ENCODE measurements around the gene CFAP74.

Gene CFAP74

DNA sequence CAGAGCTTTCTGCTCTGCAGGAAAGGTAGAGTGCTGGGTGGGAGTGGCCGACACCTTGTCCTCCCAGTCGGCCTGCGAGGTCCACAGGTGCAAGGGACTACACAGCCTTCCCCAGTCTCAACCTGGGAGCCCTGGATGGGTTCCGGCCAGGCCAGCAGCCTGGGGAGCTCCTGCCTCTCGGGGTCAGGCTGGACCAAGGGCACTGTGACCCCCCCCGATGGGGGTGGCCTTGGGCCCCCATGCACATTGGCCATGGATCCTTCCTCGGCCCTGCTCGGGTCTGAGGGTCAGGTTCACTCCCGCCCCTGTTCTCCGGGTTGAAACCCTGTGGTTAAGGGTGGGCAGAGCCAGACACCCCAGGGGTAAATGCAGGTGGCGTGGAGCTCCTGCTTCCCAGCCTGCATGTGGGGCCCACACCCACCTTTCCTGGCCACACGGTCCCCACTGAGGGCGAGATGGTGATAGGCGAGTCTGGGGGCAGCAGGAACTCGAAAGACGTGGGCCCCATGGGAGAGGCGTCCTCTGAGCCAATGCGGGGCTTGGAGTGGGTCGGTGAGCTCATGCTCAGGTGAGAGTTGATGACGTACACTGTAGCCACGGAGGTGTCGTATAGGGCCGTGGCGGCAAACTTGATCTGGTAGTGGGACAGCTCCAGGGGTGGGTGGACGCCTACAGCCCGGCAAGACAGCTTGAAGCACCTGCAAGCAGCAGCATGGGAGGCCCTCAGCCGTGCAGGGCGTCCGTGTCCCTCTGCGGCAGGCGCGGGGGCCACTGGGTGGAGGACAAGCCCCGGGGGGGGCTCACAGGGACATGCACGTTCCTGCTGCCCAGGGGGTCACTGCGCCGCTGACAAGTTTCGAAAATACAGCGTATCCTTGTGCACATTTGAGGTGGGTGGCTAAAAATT lies 73.7 kb downstream of the CFAP74 start:
- Histone ChIP-seq H3K9ac (no peak overlapping the region), H3K4me1 (no peaks in the 10 kb centered on the region), H3K79me2 (no peaks in the 10 kb centered on the region), H3K9me3 (ENCODE audit: control insufficient read depth, low read length) (no peaks in the 10 kb centered on the region), H3K27me3 (ENCODE audit: control insufficient read depth, insufficient read depth, low read length) (no peaks in the 10 kb centered on the region), H3K27ac (no peak overlapping the region), H3K4me2 (ENCODE audit: low read length) (no peak overlapping the region), H3K4me3 (ENCODE audit: low read depth, low read length) (no peak overlapping the region), H2AFZ (no peak overlapping the region), H3K36me3 (ENCODE audit: control insufficient read depth, insufficient read depth, low read length) (no peaks in the 10 kb centered on the region)
- no peak for TF ChIP-seq CTCF (IDR thresholded peaks at IDR 0.05)

- TF ChIP-seq CTCF (IDR thresholded peaks at IDR 0.05) = no peak
- no peak overlapping the region for H3K4me2 ChIP-seq (ENCODE audit: low read length)
- H3K4me1 ChIP-seq = no peaks in the 10 kb centered on the region
- H3K27me3 ChIP-seq (ENCODE audit: control insufficient read depth, insufficient read depth, low read length) = no peaks in the 10 kb centered on the region
- no peaks in the 10 kb centered on the region for H3K36me3 ChIP-seq (ENCODE audit: control insufficient read depth, insufficient read depth, low read length)
- H3K9me3 ChIP-seq (ENCODE audit: control insufficient read depth, low read length) = no peaks in the 10 kb centered on the region
- H3K79me2 ChIP-seq = no peaks in the 10 kb centered on the region
- no peak overlapping the region for H3K27ac ChIP-seq
- no peak overlapping the region for H3K4me3 ChIP-seq (ENCODE audit: low read depth, low read length)
- H3K9ac ChIP-seq = no peak overlapping the region
- H2AFZ ChIP-seq = no peak overlapping the region
These were observed 74.4 kb downstream of the CFAP74 start for GRCh38 chr1:1929102-1929638.

DNA sequence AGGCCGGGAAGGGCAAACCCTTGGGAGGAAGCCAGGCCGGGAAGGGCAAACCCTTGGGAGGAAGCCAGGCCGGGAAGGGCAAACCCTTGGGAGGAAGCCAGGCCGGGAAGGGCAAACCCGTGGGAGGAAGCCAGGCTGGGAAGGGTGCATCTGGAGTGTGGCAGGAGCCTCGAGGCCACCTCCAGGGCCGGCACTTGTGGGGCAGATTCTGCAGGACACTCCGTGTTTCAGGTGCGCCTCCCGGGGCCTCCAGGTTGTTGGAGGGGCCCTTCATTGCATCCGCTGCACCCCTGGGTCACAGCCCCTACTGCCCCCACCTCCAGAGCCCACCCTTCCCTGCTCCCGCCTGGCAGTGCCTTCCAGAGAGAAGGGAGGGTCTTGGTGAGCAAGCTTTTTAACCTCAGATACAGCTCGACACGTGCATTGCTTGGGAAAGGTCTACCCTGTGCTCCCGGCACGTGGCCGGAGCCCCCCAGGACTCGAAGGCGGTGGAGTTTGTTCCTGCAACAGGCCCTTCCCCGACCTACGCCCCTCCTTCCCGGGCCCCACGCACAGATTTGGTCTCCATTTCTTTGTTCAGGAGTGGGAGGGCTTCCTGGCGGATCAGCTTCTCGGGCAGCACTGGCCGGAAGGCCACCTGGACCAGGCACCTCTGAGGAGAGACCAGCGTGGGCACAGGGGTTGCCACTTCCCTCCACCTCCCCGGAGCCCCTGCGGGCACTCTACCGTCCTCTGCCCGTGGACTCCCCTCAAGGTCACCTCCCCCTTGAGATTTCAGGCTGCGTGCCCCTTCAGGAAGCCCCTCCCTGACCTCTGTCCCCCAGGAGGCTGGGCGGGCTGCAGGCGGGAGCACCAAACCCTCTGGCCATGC lies 75.1 kb downstream of the CFAP74 start:
- Histone ChIP-seq H2AFZ (no peak overlapping the region), H3K36me3 (ENCODE audit: control insufficient read depth, insufficient read depth, low read length) (no peaks in the 10 kb centered on the region), H3K79me2 (no peaks in the 10 kb centered on the region), H3K9me3 (ENCODE audit: control insufficient read depth, low read length) (no peaks in the 10 kb centered on the region), H3K4me2 (ENCODE audit: low read length) (no peak overlapping the region), H3K27ac (no peak overlapping the region), H3K4me3 (ENCODE audit: low read depth, low read length) (no peak overlapping the region), H3K27me3 (ENCODE audit: control insufficient read depth, insufficient read depth, low read length) (no peaks in the 10 kb centered on the region), H3K4me1 (no peaks in the 10 kb centered on the region), H3K9ac (no peak overlapping the region)
- TF ChIP-seq CTCF (IDR thresholded peaks at IDR 0.05) = no peak

DNA sequence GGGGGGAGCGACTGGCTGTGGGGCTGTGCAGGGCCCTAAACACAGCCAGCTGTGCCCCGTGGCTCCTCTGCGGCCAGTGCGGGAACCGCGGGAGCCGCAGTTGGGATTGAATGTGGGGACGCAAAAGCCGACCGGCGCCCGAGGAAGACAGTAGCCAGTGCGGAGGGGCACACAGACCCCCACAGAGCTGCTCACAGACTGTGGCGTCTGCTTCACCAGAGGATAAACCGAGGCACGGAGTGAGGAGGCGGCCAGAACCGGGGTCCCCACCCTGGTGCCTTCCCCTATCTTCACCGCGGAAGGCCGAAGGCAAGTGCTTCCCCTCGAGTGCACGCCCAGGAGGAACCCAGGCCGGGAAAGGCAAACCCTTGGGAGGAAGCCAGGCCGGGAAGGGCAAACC lies 75.8 kb downstream of the CFAP74 start:
- Histone ChIP-seq H3K36me3 (ENCODE audit: control insufficient read depth, insufficient read depth, low read length) (no peaks in the 10 kb centered on the region), H2AFZ (no peak overlapping the region), H3K4me2 (ENCODE audit: low read length) (no peak overlapping the region), H3K4me3 (ENCODE audit: low read depth, low read length) (no peak overlapping the region), H3K79me2 (no peaks in the 10 kb centered on the region), H3K27ac (no peak overlapping the region), H3K9me3 (ENCODE audit: control insufficient read depth, low read length) (no peaks in the 10 kb centered on the region), H3K9ac (no peak overlapping the region), H3K4me1 (no peaks in the 10 kb centered on the region), H3K27me3 (ENCODE audit: control insufficient read depth, insufficient read depth, low read length) (no peaks in the 10 kb centered on the region)
- TF ChIP-seq CTCF (IDR thresholded peaks at IDR 0.05) = no peak

Measured in parathyroid adenoma (tissue), 2 donors.